MM.1S (cell line): Measurements from ENCODE around the gene RNASET2.

Source experiments
- EZH2phosphoT487 ChIP-seq: fragments of 300-600 bp; sonication (generic); IDR thresholded peaks from 2 replicates; pipeline ENCODE4 v1.6.1; 2018; ENCODE audit warnings: antibody characterized with exemption, low read length
- TF ChIP-seq, protein P1 (sequence below): fragments of 300-600 bp; sonication (generic); IDR thresholded peaks from 2 replicates; pipeline ENCODE4 v1.5.1; 2016; ENCODE audit warnings: antibody characterized with exemption, low read length, mixed read lengths

GRCh38 chr6:166977621-166978525 lies 21.5 kb upstream of the RNASET2 start:
- TF ChIP-seq, protein P1, sequence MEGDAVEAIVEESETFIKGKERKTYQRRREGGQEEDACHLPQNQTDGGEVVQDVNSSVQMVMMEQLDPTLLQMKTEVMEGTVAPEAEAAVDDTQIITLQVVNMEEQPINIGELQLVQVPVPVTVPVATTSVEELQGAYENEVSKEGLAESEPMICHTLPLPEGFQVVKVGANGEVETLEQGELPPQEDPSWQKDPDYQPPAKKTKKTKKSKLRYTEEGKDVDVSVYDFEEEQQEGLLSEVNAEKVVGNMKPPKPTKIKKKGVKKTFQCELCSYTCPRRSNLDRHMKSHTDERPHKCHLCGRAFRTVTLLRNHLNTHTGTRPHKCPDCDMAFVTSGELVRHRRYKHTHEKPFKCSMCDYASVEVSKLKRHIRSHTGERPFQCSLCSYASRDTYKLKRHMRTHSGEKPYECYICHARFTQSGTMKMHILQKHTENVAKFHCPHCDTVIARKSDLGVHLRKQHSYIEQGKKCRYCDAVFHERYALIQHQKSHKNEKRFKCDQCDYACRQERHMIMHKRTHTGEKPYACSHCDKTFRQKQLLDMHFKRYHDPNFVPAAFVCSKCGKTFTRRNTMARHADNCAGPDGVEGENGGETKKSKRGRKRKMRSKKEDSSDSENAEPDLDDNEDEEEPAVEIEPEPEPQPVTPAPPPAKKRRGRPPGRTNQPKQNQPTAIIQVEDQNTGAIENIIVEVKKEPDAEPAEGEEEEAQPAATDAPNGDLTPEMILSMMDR: no peak
- TF ChIP-seq EZH2phosphoT487: no peak
